SU-DHL-6 (cell line): ENCODE results near the gene TMEM237.

ENCODE experiments used
- CTCF ChIP-seq: fragments of 200-600 bp; sonication (generic); IDR thresholded peaks from one replicate; pipeline ENCODE4 v1.5.1; 2017; ENCODE audit warnings: antibody characterized with exemption, mild to moderate bottlenecking, low read length, moderate library complexity; ENCODE audit not compliant: insufficient read depth, poor library complexity, severe bottlenecking
- EZH2phosphoT487 ChIP-seq: fragments of 200-600 bp; sonication (generic), shearing (Covaris generic); conservative IDR thresholded peaks from 2 replicates; pipeline ENCODE4 v1.6.1; 2018; ENCODE audit warnings: mild to moderate bottlenecking, antibody characterized with exemption, low read length, moderate library complexity, mixed read lengths

- TF ChIP-seq CTCF (no peak), EZH2phosphoT487 (no peak)
Measured at GRCh38 chr2:201630577-201630976, 12.7 kb downstream of the TMEM237 start.
